ENCODE results near the gene CNNM4. TPM values are rescaled to one million over a fixed set of nuclear protein-coding genes. Genes with fewer than 3 reads are reported as not detected.
"Not testable (repeated sequence)": the region's sequence is repeated elsewhere in the genome, so short reads cannot be mapped to it uniquely, and the experiment has no call there.

Gene CNNM4
- total RNA-seq, 1 donor: 5.6 TPM

GRCh38 chr2:96802721-96803120 is 42.0 kb downstream of the CNNM4 start:
- no peak overlapping the region for H3K4me3 ChIP-seq (ENCODE audit: low read depth, low read length)
- DNase-seq (ENCODE audit: low read depth): no peak
- no peak for TF ChIP-seq CTCF (IDR thresholded peaks at IDR 0.05; ENCODE audit: insufficient read depth, low read depth, low read length)

GRCh38 chr2:96804986-96805385 is 44.3 kb downstream of the CNNM4 start:
- TF ChIP-seq CTCF (IDR thresholded peaks at IDR 0.05; ENCODE audit: insufficient read depth, low read depth, low read length): no peak
- peak; percentile 43 for DNase-seq (ENCODE audit: low read depth)
- no peak overlapping the region for H3K4me3 ChIP-seq (ENCODE audit: low read depth, low read length)

GRCh38 chr2:96805946-96806345 is 45.2 kb downstream of the CNNM4 start:
- not testable (repeated sequence) for DNase-seq (ENCODE audit: low read depth); H3K4me3 ChIP-seq (ENCODE audit: low read depth, low read length)

- TF ChIP-seq CTCF (IDR thresholded peaks at IDR 0.05; ENCODE audit: insufficient read depth, low read depth, low read length): no peak
- H3K4me3 ChIP-seq (ENCODE audit: low read depth, low read length): no peak overlapping the region
- DNase-seq (ENCODE audit: low read depth): no peak
These were observed 45.9 kb downstream of the CNNM4 start for GRCh38 chr2:96806468-96807126.

GRCh38 chr2:96807127-96807471 is 46.4 kb downstream of the CNNM4 start:
- TF ChIP-seq CTCF (IDR thresholded peaks at IDR 0.05; ENCODE audit: insufficient read depth, low read depth, low read length): no peak

GRCh38 chr2:96808176-96808837 is 47.6 kb downstream of the CNNM4 start:
- no peak for TF ChIP-seq CTCF (IDR thresholded peaks at IDR 0.05; ENCODE audit: insufficient read depth, low read depth, low read length)
- no peak overlapping the region for H3K4me3 ChIP-seq (ENCODE audit: low read depth, low read length)
- DNase-seq (ENCODE audit: low read depth): peak; percentile 64

More at GRCh38 chr2:96807127-96807471, 46.4 kb downstream of the CNNM4 start:
- H3K4me3 ChIP-seq (ENCODE audit: low read depth, low read length): no peak overlapping the region
- DNase-seq (ENCODE audit: low read depth): no peak

GRCh38 chr2:96809216-96809882 is 48.6 kb downstream of the CNNM4 start:
- H3K4me3 ChIP-seq (ENCODE audit: low read depth, low read length): no peak overlapping the region
- no peak for TF ChIP-seq CTCF (IDR thresholded peaks at IDR 0.05; ENCODE audit: insufficient read depth, low read depth, low read length)
- no peak for DNase-seq (ENCODE audit: low read depth)

All from fibroblast of villous mesenchyme (primary cell).